ENCODE results near the gene CPA3. TPM values are rescaled to one million over a fixed set of nuclear protein-coding genes. Genes with fewer than 3 reads are reported as not detected.

Gene CPA3
- total RNA-seq, 1 donor from 2014 or later: 48.6 TPM

DNA sequence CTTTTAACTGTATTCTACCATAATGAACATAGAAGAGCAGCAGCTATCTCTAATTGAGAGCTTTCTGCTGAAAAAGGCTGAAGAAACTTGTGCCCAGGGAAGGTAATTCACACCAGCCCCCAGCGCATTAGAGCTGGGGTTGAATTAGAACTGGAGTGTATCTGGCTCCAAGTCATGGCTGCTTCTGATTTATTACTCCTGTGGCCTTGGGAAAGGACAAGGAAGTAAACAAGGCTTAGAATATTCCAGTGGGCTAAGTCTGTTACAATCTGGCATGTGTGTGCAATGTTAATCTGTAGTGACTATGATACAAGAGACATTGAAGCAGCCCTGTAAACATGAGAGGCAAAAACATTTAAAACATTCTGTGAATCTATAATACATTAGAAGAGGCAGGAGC lies 18.1 kb downstream of the CPA3 start:
- Histone ChIP-seq H3K9me3 (no peaks in the 10 kb centered on the region), H3K4me1 (peaks cover 6% of the 10 kb centered on the region), H3K27me3 (ENCODE audit: low read depth) (no peaks in the 10 kb centered on the region), H3K4me3 (no peak overlapping the region), H3K36me3 (no peaks in the 10 kb centered on the region), H3K27ac (no peak overlapping the region)
- ATAC-seq (no peak), DNase-seq (no peak)
- intact Hi-C loops (cut with DNase I): no loop called here
- TF ChIP-seq, protein P1, sequence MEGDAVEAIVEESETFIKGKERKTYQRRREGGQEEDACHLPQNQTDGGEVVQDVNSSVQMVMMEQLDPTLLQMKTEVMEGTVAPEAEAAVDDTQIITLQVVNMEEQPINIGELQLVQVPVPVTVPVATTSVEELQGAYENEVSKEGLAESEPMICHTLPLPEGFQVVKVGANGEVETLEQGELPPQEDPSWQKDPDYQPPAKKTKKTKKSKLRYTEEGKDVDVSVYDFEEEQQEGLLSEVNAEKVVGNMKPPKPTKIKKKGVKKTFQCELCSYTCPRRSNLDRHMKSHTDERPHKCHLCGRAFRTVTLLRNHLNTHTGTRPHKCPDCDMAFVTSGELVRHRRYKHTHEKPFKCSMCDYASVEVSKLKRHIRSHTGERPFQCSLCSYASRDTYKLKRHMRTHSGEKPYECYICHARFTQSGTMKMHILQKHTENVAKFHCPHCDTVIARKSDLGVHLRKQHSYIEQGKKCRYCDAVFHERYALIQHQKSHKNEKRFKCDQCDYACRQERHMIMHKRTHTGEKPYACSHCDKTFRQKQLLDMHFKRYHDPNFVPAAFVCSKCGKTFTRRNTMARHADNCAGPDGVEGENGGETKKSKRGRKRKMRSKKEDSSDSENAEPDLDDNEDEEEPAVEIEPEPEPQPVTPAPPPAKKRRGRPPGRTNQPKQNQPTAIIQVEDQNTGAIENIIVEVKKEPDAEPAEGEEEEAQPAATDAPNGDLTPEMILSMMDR (IDR thresholded peaks at IDR 0.05): no peak

DNA sequence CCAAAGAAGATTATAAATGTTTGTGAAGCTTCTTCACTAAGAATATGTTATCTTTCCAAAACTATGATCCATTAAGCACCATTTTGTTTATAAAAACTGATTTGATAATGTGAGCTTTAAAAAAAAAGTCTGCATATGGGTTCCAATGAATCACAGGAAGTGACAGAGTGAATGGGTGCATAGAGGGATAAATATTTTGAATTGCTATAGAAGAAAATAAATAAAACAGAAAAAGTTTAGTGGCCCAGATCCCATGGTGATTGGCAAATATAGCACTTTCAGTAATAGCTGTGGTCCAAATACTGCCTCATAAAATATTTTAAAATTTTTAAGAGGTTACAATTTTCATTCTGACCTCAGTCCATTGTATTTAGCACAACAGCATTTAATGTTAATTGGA lies 19.2 kb downstream of the CPA3 start:
- no peak for DNase-seq
- peaks cover 6% of the 10 kb centered on the region for H3K4me1 ChIP-seq
- TF ChIP-seq, protein P1 (IDR thresholded peaks at IDR 0.05): no peak
- no peaks in the 10 kb centered on the region for H3K9me3 ChIP-seq
- H3K27ac ChIP-seq: no peak overlapping the region
- H3K4me3 ChIP-seq: no peak overlapping the region
- ATAC-seq: no peak
- no peaks in the 10 kb centered on the region for H3K36me3 ChIP-seq
- intact Hi-C loops (cut with DNase I): no loop called here
- H3K27me3 ChIP-seq (ENCODE audit: low read depth): no peaks in the 10 kb centered on the region

DNA sequence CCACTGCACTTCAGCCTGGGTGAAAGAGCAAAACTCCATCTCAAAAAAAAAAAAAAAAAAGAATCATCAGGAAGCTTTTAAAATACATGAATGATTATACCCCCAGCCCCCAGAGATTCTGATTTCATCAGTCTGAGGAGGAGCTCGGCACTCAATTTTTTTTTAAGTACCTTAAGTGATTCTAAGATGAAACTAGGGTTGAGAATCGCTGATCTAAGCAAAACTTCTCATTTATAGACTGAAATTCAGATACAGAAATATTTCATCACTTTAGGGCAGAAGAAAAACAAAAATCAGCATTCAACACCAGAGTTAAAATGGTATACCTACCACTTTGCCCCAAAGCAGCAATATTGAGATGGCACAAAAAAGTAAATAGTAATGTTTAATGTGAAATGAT lies 24.7 kb downstream of the CPA3 start:
- no peaks in the 10 kb centered on the region for H3K4me1 ChIP-seq
- H3K4me3 ChIP-seq: no peak overlapping the region
- TF ChIP-seq, protein P1 (IDR thresholded peaks at IDR 0.05): no peak
- DNase-seq: no peak
- no peak for ATAC-seq
- no peaks in the 10 kb centered on the region for H3K27me3 ChIP-seq (ENCODE audit: low read depth)
- H3K9me3 ChIP-seq: no peaks in the 10 kb centered on the region
- no peak overlapping the region for H3K27ac ChIP-seq
- intact Hi-C loops (cut with DNase I): no loop called here
- H3K36me3 ChIP-seq: no peaks in the 10 kb centered on the region

DNA sequence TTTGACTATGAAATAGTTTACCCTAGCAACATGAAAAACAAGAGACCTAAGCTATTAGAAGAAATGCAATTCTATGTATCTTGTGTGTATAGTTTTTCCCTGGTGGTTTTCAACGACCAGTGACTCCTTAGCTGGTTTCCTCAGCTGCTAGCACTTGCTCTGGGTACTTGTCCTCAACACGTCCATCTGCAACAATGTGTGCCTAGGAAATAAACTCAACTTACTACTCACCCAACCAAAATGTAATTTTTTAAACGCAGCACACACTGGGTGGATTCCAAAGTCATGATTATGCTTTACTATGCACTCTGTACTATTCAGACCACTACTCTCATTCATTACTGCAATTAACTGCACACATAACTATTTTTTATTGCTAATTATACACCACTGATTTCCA lies 31.0 kb downstream of the CPA3 start:
- Histone ChIP-seq H3K27ac (no peak overlapping the region), H3K4me3 (no peak overlapping the region), H3K27me3 (ENCODE audit: low read depth) (no peaks in the 10 kb centered on the region), H3K36me3 (no peaks in the 10 kb centered on the region), H3K4me1 (no peaks in the 10 kb centered on the region), H3K9me3 (no peaks in the 10 kb centered on the region)
- TF ChIP-seq, protein P1 (IDR thresholded peaks at IDR 0.05): no peak
- no peak for ATAC-seq
- intact Hi-C loops (cut with DNase I): no loop called here
- DNase-seq: no peak

DNA sequence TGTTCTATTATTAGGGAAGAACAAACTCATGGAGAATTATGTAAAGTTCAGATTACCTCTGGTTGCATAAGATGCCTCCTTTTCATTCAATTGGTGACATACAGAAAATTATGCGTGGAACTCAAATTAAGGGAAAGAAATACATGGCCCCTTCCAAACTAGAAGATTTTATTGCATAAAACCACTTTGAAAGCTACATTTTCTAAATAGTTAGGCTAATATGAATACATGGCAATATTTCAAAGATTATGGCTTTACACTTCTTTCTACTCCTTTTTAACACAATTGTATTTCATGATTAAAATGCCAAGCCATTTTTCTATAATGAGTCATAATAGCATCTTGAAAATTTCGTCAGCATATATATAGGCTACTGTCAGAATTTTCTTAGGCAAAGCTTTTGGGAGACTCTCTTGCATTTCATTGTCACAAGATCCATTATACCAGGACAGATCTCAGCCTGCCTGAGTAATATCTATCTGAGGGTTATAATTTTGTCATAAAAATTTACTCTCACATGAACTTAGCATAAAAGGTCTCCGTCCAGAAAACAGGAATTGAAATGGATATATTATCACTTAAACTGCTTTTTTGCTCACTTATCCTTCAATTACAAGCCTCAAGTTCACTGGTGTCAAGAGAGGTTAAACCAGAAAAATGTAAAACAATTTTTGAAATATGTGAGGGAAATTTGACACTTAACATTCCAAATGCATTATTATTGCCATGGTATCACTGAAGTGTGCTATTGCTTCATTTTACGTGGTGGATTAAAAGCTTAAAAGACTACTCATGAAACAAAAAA lies 37.1 kb downstream of the CPA3 start:
- intact Hi-C loops (cut with DNase I): no loop called here
- Histone ChIP-seq H3K27ac (no peak overlapping the region), H3K36me3 (no peaks in the 10 kb centered on the region), H3K4me3 (no peak overlapping the region), H3K4me1 (no peaks in the 10 kb centered on the region), H3K27me3 (ENCODE audit: low read depth) (no peaks in the 10 kb centered on the region), H3K9me3 (no peaks in the 10 kb centered on the region)
- no peak for ATAC-seq
- TF ChIP-seq, protein P1 (IDR thresholded peaks at IDR 0.05): no peak
- no peak for DNase-seq
